ENCODE results near the gene DCP2.

GRCh38 chr5:113047733-113048652 is 71.4 kb downstream of the DCP2 start:
- TF ChIP-seq CTCF (IDR thresholded peaks at IDR 0.05; ENCODE audit: borderline replicate concordance, extremely low read depth, low read length, poor library complexity, severe bottlenecking) (no peak), EZH2 (IDR thresholded peaks at IDR 0.05; ENCODE audit: borderline replicate concordance, low read depth, low read length, severe bottlenecking) (no peak)

All from DND-41 (cell line).